HG02973 (cell line): ENCODE results near the gene CD86.
"Not testable (repeated sequence)": the region's sequence is repeated elsewhere in the genome, so short reads cannot be mapped to it uniquely, and the experiment has no call there.

Source experiments
- ATAC-seq: cut with Tn5 transposase; IDR thresholded peaks from one replicate; pipeline ENCODE4 v1.9.1; 2021; ENCODE audit warnings: moderate library complexity; ENCODE audit not compliant: unreplicated experiment

The CD86 gene

GRCh38 chr3:122148941-122149627 is 93.9 kb downstream of the CD86 start:
- ATAC-seq, result no peak

- no peak for ATAC-seq
Observed at GRCh38 chr3:122151480-122151879, 96.3 kb downstream of the CD86 start.

- ATAC-seq, result not testable (repeated sequence)
Observed at GRCh38 chr3:122164983-122165382, 109.8 kb downstream of the CD86 start.

- ATAC-seq, result no peak
Observed at GRCh38 chr3:122167630-122168029, 112.5 kb downstream of the CD86 start.

- ATAC-seq, result no peak
Observed at GRCh38 chr3:122168044-122168443, 112.9 kb downstream of the CD86 start.

- ATAC-seq, result no peak
Observed at GRCh38 chr3:122169911-122170310, 114.7 kb downstream of the CD86 start.
